ENCODE results near the gene HILPDA. TPM values are rescaled to one million over a fixed set of nuclear protein-coding genes. Genes with fewer than 3 reads are reported as not detected.

The HILPDA gene
- 10 to 100 TPM in 2 of 4 donors, 1 to 10 TPM in 2; 1.8 to 19.1 (median 8.8) TPM for polyA plus RNA-seq
- long read RNA-seq, donor 1, transcript HILPDA-201 (2 exons, 1,349 nt): major isoform, 20 of 27 reads
- long read RNA-seq, donor 1, transcript HILPDA-202 (2 exons, 785 nt): minor isoform, 7 of 27 reads
- long read RNA-seq, donor 1, partial matches to known transcripts: 0 of 27 reads
- long read RNA-seq, donor 1, other reads (novel, unspliced or antisense): 0 of 27 reads
- long read RNA-seq, donor 2, partial matches to known transcripts: 0 of 4 reads
- long read RNA-seq, donor 2, other reads (novel, unspliced or antisense): 0 of 4 reads
- long read RNA-seq, donor 3, transcript HILPDA-201 (2 exons, 1,349 nt): major isoform, 8 of 9 reads
- long read RNA-seq, donor 3, partial matches to known transcripts: 0 of 9 reads
- long read RNA-seq, donor 3, other reads (novel, unspliced or antisense): 0 of 9 reads
- long read RNA-seq, donor 4: 0 reads
- long read RNA-seq, donor 5, partial matches to known transcripts: 0 of 2 reads
- long read RNA-seq, donor 5, other reads (novel, unspliced or antisense): 0 of 2 reads
- long read RNA-seq, donor 6, transcript HILPDA-201 (2 exons, 1,349 nt): major isoform, 5 of 6 reads
- long read RNA-seq, donor 6, partial matches to known transcripts: 0 of 6 reads
- long read RNA-seq, donor 6, other reads (novel, unspliced or antisense): 0 of 6 reads
- long read RNA-seq, donor 7, transcript HILPDA-201 (2 exons, 1,349 nt): major isoform, 27 of 30 reads
- long read RNA-seq, donor 7, partial matches to known transcripts: 0 of 30 reads
- long read RNA-seq, donor 7, other reads (novel, unspliced or antisense): 0 of 30 reads
- long read RNA-seq, donor 8, partial matches to known transcripts: 0 of 1 reads
- long read RNA-seq, donor 8, other reads (novel, unspliced or antisense): 0 of 1 reads
- long read RNA-seq, donor 9, partial matches to known transcripts: 0 of 4 reads
- long read RNA-seq, donor 9, other reads (novel, unspliced or antisense): 0 of 4 reads
- long read RNA-seq, donor 10, transcript HILPDA-201 (2 exons, 1,349 nt): major isoform, 7 of 17 reads
- long read RNA-seq, donor 10, partial matches to known transcripts: 8 of 17 reads
- long read RNA-seq, donor 10, other reads (novel, unspliced or antisense): 0 of 17 reads

- Histone ChIP-seq H3K4me1 (ENCODE audit: control insufficient read depth in 3 of 3, insufficient read depth in 2 of 3, low read depth in 1 of 3, low read length in 2 of 3) (peaks cover 0 to 33% (median 9%) of the 10 kb centered on the region in 3 donors), H3K9me3 (ENCODE audit: control insufficient read depth in 2 of 2, insufficient read depth in 1 of 2, low read depth in 1 of 2, low read length in 1 of 2) (no peaks in the 10 kb centered on the region), H3K27me3 (ENCODE audit: control insufficient read depth in 3 of 3, insufficient read depth in 3 of 3, low read length in 3 of 3) (no peaks in the 10 kb centered on the region), H3K36me3 (ENCODE audit: control insufficient read depth in 3 of 3, insufficient read depth in 2 of 3, low read depth in 1 of 3, low read length in 3 of 3) (peaks cover 0 to 8% (median 0%) of the 10 kb centered on the region in 3 donors), H3K4me3 (ENCODE audit: low read depth in 1 of 3, low read length in 3 of 3) (peak within 1 kb of the TSS; percentile 52 to 90 (median 65)), H3K27ac (ENCODE audit: low read depth in 1 of 3, low read length in 2 of 3) (peak within 1 kb of the TSS; percentile 56 to 94 (median 89))
- no peak for FAIRE-seq
- DNase-seq: peak; percentile 92 to 95
- WGBS, 3 donors: 0 to 1% (median 0%) methylated on average over 62 to 64 of the region's 64 CpGs
Observed at GRCh38 chr7:128455543-128456254, at the start of gene HILPDA. TSS of gene HILPDA (plus strand) at chr7:128455878. CDS start at chr7:128457269, 1,391 bp downstream.

GRCh38 chr7:128406314-128407232 is 49.1 kb upstream of the HILPDA start:
- FAIRE-seq (no peak), DNase-seq (peak; percentile 17 to 46)
- Histone ChIP-seq H3K36me3 (ENCODE audit: control insufficient read depth in 3 of 3, insufficient read depth in 2 of 3, low read depth in 1 of 3, low read length in 3 of 3) (peaks cover 0 to 12% (median 0%) of the 10 kb centered on the region in 3 donors), H3K4me3 (ENCODE audit: low read depth in 1 of 3, low read length in 3 of 3) (peak overlapping the region in 1 of 3 donors; percentile 61), H3K9me3 (ENCODE audit: control insufficient read depth in 2 of 2, insufficient read depth in 1 of 2, low read depth in 1 of 2, low read length in 1 of 2) (no peaks in the 10 kb centered on the region), H3K4me1 (ENCODE audit: control insufficient read depth in 3 of 3, insufficient read depth in 2 of 3, low read depth in 1 of 3, low read length in 2 of 3) (peaks cover 0 to 19% (median 3%) of the 10 kb centered on the region in 3 donors), H3K27ac (ENCODE audit: low read depth in 1 of 3, low read length in 2 of 3) (no peak overlapping the region), H3K27me3 (ENCODE audit: control insufficient read depth in 3 of 3, insufficient read depth in 3 of 3, low read length in 3 of 3) (peaks cover 0 to 22% (median 0%) of the 10 kb centered on the region in 3 donors)
- WGBS, 3 donors: 30 to 44% (median 43%) methylated on average over 14 to 17 of the region's 17 CpGs

GRCh38 chr7:128407233-128407589 is 48.5 kb upstream of the HILPDA start:
- Histone ChIP-seq H3K36me3 (ENCODE audit: control insufficient read depth in 3 of 3, insufficient read depth in 2 of 3, low read depth in 1 of 3, low read length in 3 of 3) (peaks cover 0 to 8% (median 0%) of the 10 kb centered on the region in 3 donors), H3K27ac (ENCODE audit: low read depth in 1 of 3, low read length in 2 of 3) (no peak overlapping the region), H3K4me1 (ENCODE audit: control insufficient read depth in 3 of 3, insufficient read depth in 2 of 3, low read depth in 1 of 3, low read length in 2 of 3) (peaks cover 0 to 19% (median 3%) of the 10 kb centered on the region in 3 donors), H3K27me3 (ENCODE audit: control insufficient read depth in 3 of 3, insufficient read depth in 3 of 3, low read length in 3 of 3) (peaks cover 0 to 22% (median 0%) of the 10 kb centered on the region in 3 donors), H3K9me3 (ENCODE audit: control insufficient read depth in 2 of 2, insufficient read depth in 1 of 2, low read depth in 1 of 2, low read length in 1 of 2) (no peaks in the 10 kb centered on the region), H3K4me3 (ENCODE audit: low read depth in 1 of 3, low read length in 3 of 3) (no peak overlapping the region)
- 78 to 84% (median 83%) methylated on average over 7 of the region's 7 CpGs for WGBS, 3 donors
- no peak for FAIRE-seq
- no peak for DNase-seq

- peaks cover 0 to 19% (median 3%) of the 10 kb centered on the region in 3 donors for H3K4me1 ChIP-seq (ENCODE audit: control insufficient read depth in 3 of 3, insufficient read depth in 2 of 3, low read depth in 1 of 3, low read length in 2 of 3)
- FAIRE-seq (no peak), DNase-seq (no peak)
Observed at GRCh38 chr7:128407751-128408708, 47.6 kb upstream of the HILPDA start.

GRCh38 chr7:128408709-128409595 is 46.7 kb upstream of the HILPDA start:
- peak overlapping the region in 2 of 3 donors; percentile 51 to 65 for H3K27ac ChIP-seq (ENCODE audit: low read depth in 1 of 3, low read length in 2 of 3)
- no peak for FAIRE-seq
- 24 to 31% (median 30%) methylated on average over 25 of the region's 25 CpGs for WGBS, 3 donors
- H3K9me3 ChIP-seq (ENCODE audit: control insufficient read depth in 2 of 2, insufficient read depth in 1 of 2, low read depth in 1 of 2, low read length in 1 of 2): peaks cover 0 to 8% of the 10 kb centered on the region in 2 donors
- H3K4me1 ChIP-seq (ENCODE audit: control insufficient read depth in 3 of 3, insufficient read depth in 2 of 3, low read depth in 1 of 3, low read length in 2 of 3): peaks cover 0 to 19% (median 3%) of the 10 kb centered on the region in 3 donors
- no peaks in the 10 kb centered on the region for H3K36me3 ChIP-seq (ENCODE audit: control insufficient read depth in 3 of 3, insufficient read depth in 2 of 3, low read depth in 1 of 3, low read length in 3 of 3)
- peaks cover 0 to 28% (median 0%) of the 10 kb centered on the region in 3 donors for H3K27me3 ChIP-seq (ENCODE audit: control insufficient read depth in 3 of 3, insufficient read depth in 3 of 3, low read length in 3 of 3)
- peak overlapping the region; percentile 64 to 65 (median 65) for H3K4me3 ChIP-seq (ENCODE audit: low read depth in 1 of 3, low read length in 3 of 3)
- peak in 1 of 2 donors; percentile 31 for DNase-seq

More at GRCh38 chr7:128407751-128408708, 47.6 kb upstream of the HILPDA start:
- 63 to 68% (median 65%) methylated on average over 10 to 11 of the region's 11 CpGs for WGBS, 3 donors
- peaks cover 0 to 22% (median 0%) of the 10 kb centered on the region in 3 donors for H3K27me3 ChIP-seq (ENCODE audit: control insufficient read depth in 3 of 3, insufficient read depth in 3 of 3, low read length in 3 of 3)
- peaks cover 0 to 3% (median 0%) of the 10 kb centered on the region in 3 donors for H3K36me3 ChIP-seq (ENCODE audit: control insufficient read depth in 3 of 3, insufficient read depth in 2 of 3, low read depth in 1 of 3, low read length in 3 of 3)
- no peak overlapping the region for H3K27ac ChIP-seq (ENCODE audit: low read depth in 1 of 3, low read length in 2 of 3)
- H3K9me3 ChIP-seq (ENCODE audit: control insufficient read depth in 2 of 2, insufficient read depth in 1 of 2, low read depth in 1 of 2, low read length in 1 of 2): peaks cover 0 to 2% of the 10 kb centered on the region in 2 donors
- peak overlapping the region in 1 of 3 donors; percentile 64 for H3K4me3 ChIP-seq (ENCODE audit: low read depth in 1 of 3, low read length in 3 of 3)
